M059J (cell line): Measurements from ENCODE around the gene HSPD1. TPM values are rescaled to one million over a fixed set of nuclear protein-coding genes. Genes with fewer than 3 reads are reported as not detected.

Experiments
- DNase-seq: peaks from one replicate; pipeline ENCODE4 v3.0.0-alpha.2; 2012; ENCODE audit warnings: low read depth
- total RNA-seq: library from RNA; depleted of rRNA; stranded (reverse); fragments of >200 nt; shearing (Covaris generic); gene quantifications from 2 replicates; pipeline ENCODE4 v1.2.3, GENCODE V29; 2014; rRNA removed

Gene HSPD1
- total RNA-seq: 144 and 237 TPM in 2 replicates

DNA sequence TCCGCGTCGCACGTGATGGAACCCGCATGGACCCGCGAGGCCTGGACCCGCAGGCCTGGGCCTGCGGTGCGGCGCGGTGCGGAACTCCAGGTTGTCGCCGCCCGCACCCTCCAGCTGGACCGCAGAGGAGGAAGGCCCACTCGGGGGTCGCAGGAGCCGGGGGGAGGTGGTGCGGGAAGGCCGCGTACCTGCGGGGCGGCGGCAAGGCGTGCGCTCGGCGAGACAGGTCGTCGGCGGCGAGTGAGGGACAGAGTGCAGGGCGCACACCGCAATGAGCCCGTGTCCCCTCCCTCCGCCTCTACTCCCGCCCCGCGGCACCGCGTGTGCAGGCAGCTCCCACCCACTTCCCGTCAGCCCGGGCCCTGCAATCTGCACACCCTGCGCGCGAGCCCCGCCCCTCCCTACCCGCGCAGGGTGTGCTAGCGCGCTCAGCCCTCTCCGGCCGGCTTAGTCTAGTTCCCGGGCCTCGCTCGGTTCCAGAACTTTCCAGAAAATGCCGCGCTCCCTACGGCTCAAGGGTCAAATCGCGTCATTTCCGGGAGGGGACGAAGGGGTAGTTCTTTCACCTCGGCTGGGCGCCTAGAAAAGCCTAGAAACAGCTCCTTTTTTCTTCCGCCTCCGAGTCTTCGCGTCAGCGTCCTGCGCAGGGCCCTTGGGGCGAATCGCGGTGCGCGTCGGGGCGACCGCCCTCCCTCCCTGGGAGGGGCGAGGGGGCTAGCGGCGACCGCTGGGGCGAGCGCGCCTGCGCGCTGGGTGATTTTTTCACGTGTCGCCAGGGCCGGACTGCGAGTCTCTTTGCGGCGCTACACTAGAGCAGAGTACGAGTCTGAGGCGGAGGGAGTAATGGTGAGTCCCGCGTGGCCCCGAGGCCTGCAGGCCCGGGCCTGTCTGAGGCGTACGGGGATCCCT is at the start of gene HSPD1, which contains the start of gene HSPE1:
Gene HSPD1 (minus strand): TSS at position 247 of the 909 bp plus-strand sequence. CDS start 992 bp downstream, outside the sequence.
Gene HSPE1 (plus strand): TSS at position 786 of the 909 bp plus-strand sequence. CDS start 58 bp downstream, at position 844.
- peak; percentile 98 for DNase-seq

DNA sequence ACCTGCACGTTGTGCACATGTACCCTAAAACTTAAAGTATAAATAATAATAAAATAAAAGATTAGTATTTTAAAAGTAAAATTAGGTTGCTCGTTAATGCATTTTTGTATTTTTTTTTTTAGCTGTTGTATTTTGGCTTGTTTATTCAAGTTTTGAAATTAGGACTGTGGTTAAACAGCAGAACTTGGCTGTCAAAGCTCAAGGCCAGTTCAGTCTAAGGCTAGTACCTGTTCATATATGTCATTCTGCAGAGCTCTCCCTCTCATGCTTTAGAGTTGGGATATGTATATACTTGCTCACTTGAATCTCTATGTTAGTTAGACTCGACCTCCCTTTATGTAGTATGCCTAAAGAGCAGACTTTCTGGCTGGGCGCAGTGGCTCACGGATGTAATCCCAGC is 48.9 kb upstream of the HSPD1 start:
- no peak for DNase-seq

- no peak for DNase-seq
Measured at GRCh38 chr2:197547163-197547900, 47.7 kb upstream of the HSPD1 start.

- DNase-seq: no peak
Measured at GRCh38 chr2:197543206-197543605, 43.6 kb upstream of the HSPD1 start.

DNA sequence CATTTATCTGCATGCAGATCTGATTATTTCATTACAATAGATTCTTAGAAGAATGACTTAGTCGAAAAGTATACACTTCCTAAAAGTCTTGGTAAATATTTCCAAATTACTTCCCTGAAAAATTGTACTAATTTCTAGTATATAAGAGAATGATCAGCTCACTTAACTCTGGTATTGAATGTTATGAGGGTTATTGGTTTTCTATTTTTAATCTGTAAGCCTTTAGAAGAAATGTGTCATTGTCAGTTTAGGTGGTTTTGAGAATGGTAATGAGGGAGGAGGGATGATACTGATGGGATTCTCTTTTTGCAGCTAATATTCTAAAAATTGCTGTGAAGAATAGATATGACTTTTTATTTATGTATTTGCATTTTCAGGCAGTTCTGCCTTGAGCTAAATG is 40.1 kb upstream of the HSPD1 start:
- DNase-seq: no peak

DNA sequence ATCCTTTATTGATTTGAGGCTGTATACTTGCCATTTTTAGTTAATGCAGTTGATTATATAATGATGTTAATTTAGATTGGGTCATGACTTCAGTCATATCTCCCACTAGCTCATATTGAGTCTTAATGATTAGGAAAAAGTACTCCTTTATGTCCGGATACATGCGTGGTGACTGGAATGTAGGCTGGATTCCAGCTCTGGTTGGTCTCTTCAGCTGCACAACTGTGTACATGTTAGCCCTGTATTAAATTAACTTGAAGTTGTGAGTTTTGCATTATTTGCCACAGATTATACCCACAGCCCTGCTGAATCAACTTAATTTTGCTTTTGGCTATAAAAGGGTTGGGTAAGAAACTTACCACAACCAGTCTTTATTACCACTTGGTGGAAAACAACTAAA is 38.8 kb upstream of the HSPD1 start:
- DNase-seq: no peak

DNA sequence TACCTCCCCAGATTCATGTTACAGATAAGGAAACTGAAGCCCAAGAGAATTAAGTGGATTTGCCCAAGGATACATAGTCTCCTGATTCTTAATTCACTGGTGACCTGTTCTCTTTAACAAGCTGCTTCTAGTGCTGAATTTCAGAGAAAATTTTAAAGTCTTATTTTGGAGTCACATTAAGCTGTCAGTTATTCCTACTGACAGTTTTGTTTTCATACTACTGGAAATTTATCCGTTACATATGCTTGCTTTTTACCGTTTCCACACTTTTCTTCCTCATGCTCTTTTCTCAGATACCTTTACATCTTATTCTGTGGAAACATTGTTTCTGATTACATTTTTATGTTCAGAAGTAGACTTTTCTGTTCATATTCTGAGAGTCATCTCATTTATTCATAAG is 17.5 kb upstream of the HSPD1 start:
- DNase-seq: no peak

DNA sequence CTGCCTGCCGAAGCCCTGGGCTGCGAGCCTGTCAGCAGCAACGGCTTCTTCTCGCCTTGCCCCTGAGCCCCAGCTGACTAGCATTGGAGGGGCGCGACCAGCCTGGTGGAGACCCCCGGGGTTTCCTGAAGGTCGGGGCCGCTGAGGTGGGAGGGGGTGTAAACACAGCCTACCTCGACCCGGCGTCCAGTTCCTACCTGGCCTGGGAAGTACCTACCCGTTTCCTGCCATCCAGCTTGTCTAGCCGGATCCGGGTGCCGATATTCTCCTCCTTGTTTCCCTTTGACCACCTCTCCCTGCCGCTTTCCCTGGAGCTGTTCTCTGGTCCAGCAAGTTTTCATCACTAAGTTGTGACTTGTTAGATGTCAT is 16.7 kb upstream of the HSPD1 start:
- peak; percentile 45 for DNase-seq

GRCh38 chr2:197515739-197516392 is 16.2 kb upstream of the HSPD1 start, which contains the start of gene MOB4:
Gene MOB4, plus strand, starts transcription at chr2:197516066. Its CDS starts 21 bp downstream, at chr2:197516087.
- DNase-seq: peak; percentile 88

GRCh38 chr2:197515315-197515738 is 15.7 kb upstream of the HSPD1 start:
- peak; percentile 9 for DNase-seq

DNA sequence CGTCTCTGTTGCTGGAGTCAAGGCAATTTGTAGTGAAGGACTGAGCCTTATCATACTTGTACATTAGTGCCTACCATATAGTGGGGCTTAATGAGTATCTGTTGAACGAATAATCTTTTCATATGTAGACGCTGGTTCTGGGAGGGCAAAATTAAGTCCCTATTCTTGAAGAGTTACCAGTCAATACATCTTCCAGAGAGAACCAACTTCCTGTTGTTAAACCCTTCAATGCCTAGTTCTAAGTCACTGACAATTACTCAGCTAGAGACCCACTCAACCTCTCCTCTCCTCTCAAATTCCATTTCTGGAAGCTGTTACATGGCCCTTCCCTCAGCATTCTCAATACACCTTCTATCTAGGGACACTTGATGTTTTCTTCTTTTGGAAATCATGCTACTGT is 15.1 kb upstream of the HSPD1 start:
- peak; percentile 22 for DNase-seq

DNA sequence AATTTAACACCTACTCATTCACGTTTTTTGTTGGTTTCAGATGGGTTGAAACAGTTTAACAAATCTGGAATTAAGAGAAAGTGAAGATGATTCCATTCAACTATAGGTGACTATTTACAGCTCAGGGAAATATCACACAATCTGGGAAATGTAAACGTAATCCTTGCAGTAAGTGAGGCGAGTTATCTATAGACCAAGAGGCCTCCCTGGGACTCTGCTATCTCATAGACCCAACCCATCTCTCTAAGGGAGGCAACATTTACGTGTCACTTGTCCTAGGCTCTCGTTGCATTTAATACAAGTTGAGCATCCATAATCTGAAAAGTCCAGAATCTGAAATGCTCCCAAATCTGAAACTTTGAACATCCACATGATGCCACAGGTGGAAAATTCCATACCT is 14.3 kb upstream of the HSPD1 start:
- no peak for DNase-seq

DNA sequence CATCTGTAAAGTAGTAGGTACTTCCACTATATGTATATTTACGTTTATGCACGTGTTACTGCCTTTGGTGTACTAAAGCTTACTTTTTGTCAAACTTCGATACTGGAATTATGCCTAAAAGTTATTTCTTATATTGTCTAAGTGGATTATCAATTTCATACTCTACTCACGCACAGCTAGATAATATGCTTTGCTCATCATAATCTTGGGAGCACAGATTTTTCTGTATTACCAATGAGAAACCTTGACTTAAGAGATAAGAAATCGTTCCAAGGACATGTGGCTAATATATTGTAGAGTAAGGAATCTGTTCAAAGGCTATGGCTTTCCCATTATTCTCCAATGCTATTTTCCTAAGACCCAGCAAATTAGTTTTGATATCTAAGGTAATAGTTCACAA is 7.0 kb upstream of the HSPD1 start:
- no peak for DNase-seq

DNA sequence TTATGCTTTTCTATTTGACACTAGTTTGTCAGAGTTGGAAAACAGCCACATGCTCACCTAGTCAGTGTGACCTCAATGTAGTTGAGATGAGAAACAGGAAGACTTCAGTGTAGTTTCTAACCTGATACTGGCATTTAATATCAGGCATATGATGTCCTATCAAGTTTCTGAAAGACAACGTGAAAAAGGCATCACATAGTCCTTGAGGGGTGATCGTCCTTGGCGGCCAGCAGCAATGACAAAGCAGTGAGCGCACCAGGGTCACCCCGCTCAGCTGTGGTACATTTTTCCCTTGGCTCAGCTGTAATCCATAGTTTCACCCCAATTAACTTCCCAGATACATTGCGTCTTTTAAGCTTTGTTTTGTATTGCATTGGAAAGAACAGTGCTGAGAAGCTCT is 4.9 kb upstream of the HSPD1 start:
- no peak for DNase-seq

- DNase-seq: no peak
Measured at GRCh38 chr2:197504000-197504399, 4.4 kb upstream of the HSPD1 start.

- DNase-seq: no peak
Measured at GRCh38 chr2:197502685-197503084, 3.0 kb upstream of the HSPD1 start.

DNA sequence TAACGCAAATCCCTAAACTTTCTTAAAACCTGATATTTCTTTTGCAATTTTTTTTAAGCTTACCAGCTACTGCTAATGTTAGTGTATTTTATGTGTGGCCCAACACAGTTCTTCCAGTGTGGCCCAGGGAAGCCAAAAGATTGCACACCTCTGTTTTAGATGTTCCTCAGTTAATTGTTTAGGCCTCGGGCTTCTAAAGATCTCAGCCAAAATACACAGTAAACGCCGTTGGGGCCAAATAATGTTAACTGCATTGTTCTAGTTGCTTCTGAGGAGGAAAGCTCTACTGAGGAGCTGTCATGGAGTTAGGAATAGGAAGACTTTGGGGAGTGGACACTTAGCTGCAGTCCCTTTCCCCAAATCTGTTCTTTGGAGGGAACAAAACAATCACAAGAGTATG is 2.6 kb upstream of the HSPD1 start:
- no peak for DNase-seq

GRCh38 chr2:197500503-197501131 is 977 bp upstream of the HSPD1 start:
- no peak for DNase-seq

GRCh38 chr2:197498937-197499593 is 575 bp downstream of the HSPD1 start:
- peak; percentile 54 for DNase-seq

GRCh38 chr2:197498235-197498936 is 1.3 kb downstream of the HSPD1 start:
- DNase-seq: no peak
